Smooth muscle cell of the pulmonary artery (primary cell): ENCODE measurements around the gene SLCO3A1. TPM values are rescaled to one million over a fixed set of nuclear protein-coding genes. Genes with fewer than 3 reads are reported as not detected.

ENCODE experiments used
- total RNA-seq: library from RNA; depleted of rRNA; stranded (reverse); fragments of >200 nt; gene quantifications from 2 replicates; pipeline ENCODE4 v1.2.3, GENCODE V29; 2014

The SLCO3A1 gene
- 5.7 and 6.8 TPM in 2 replicates for total RNA-seq

DNA sequence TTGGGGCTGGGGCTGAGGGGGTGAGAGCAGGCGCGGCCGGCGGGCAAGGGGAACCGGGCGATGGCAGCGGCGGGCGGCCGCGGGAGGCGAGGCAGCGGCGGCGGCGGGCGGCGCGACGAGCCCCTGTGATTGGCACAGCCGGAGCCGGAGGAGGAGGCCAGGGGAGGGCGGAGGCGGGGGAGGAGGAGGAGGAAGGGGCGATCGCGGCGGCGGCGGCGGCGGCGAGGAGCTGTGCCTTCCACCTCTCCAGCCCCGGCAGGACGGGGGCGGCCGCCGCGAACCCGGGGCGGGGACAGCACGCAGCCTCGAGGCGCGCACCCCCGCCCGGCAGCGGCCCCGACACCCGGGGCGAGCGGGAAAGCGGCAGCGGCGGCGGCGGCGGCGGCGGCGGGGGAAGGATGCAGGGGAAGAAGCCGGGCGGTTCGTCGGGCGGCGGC is at the start of gene SLCO3A1:
Gene SLCO3A1, plus strand, starts transcription at position 198 of the 437 bp plus-strand sequence.

